Epithelial cell of esophagus (primary cell): ENCODE measurements around the gene P3H2.
A peak's percentile ranks its signal among the peaks of the same experiment; 100 is the strongest.

Experiments
- DNase-seq: peaks from one replicate; pipeline ENCODE4 v3.0.0; 2010; ENCODE audit warnings: low read depth
- H3K4me3 ChIP-seq: 2 replicates; pipeline ENCODE4 v1.5.1; 2011; ENCODE audit warnings: mild to moderate bottlenecking, low read length, control low read depth
- CTCF ChIP-seq: IDR thresholded peaks from 2 replicates; pipeline ENCODE4 v1.5.1; 2011; ENCODE audit warnings: low read depth, mild to moderate bottlenecking, low read length, control low read depth, inconsistent platforms; ENCODE audit not compliant: insufficient read depth; ENCODE audit errors: missing control alignments

The P3H2 gene

GRCh38 chr3:190132371-190132770, 11.7 kb upstream of the P3H2 start:
- no peak overlapping the region for H3K4me3 ChIP-seq
- no peak for TF ChIP-seq CTCF
- no peak for DNase-seq

DNA sequence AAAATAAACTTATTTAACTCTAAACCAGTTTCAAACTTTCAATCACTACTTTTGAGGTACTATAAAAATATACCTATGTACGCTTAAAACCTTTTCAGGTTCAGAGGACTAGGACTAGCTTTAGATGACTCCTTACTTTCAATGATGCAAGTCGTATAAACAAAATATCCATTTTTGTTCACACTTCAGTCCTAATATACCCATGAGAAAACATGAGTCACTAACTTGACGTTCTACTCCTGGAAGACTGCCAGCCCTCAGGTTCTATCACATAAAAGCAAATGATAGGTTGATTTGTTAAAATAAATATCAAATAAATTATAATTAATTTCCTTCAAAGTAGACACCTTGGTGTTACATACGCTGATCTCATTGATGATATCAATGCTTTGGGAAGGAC, 10.6 kb upstream of the P3H2 start:
- TF ChIP-seq CTCF = no peak
- DNase-seq = peak; percentile 91
- no peak overlapping the region for H3K4me3 ChIP-seq

GRCh38 chr3:190130696-190131095, 10.0 kb upstream of the P3H2 start:
- no peak for TF ChIP-seq CTCF
- no peak for DNase-seq
- H3K4me3 ChIP-seq = no peak overlapping the region

DNA sequence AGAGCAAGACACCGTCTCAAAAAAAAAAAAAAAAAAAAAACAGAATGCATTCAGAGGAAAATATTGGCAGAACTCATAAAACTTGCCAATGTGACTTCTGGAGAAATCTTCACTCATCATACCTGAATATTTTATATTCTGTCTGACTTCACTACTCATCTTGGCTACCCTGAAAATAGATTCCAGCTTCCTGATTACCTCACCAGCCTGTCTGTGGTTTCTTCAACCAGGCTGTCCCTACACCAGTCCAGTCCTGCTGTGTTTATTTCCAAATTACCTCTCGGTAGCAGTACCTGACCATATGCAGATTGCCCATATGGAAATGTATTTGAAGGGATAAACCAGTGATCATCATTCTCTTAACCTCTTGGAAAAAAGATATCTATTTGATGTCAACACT, 9.3 kb upstream of the P3H2 start:
- peak; percentile 66 for DNase-seq
- no peak for TF ChIP-seq CTCF
- H3K4me3 ChIP-seq = no peak overlapping the region

- DNase-seq = no peak
- H3K4me3 ChIP-seq = no peak overlapping the region
- no peak for TF ChIP-seq CTCF
These were observed 7.1 kb upstream of the P3H2 start for GRCh38 chr3:190127797-190128196.

DNA sequence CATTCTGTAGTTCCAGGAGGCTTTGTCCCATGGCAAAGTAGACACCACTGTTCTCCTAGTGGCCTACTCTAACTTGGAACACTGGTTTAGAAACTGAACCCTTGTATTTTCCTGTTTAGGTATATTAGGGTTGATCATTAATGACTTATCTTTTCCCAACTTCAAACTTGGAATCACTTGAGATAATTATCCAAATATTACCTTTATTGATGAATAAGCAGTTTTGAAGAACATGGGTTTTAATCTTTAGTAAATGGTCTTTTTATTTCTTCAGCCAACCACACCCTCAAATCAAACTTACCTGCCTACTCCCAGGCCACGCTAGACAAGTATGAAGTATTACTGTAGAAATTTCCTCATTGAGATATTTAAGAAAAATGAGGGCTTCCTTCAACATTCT, 6.5 kb upstream of the P3H2 start:
- no peak for DNase-seq
- no peak for TF ChIP-seq CTCF
- no peak overlapping the region for H3K4me3 ChIP-seq

- no peak for TF ChIP-seq CTCF
- DNase-seq = no peak
- no peak overlapping the region for H3K4me3 ChIP-seq
These were observed 4.9 kb upstream of the P3H2 start for GRCh38 chr3:190125436-190126068.
